IMR-90 (cell line): ENCODE data around the gene BCAR1. TPM values are rescaled to one million over a fixed set of nuclear protein-coding genes. Genes with fewer than 3 reads are reported as not detected.

Source experiments
- ATAC-seq: fragments of 200-7000 bp; cut with Tn5 transposase; 2 replicates; pipeline ENCODE4 v1.9.1; 2020; ENCODE audit warnings: low read depth, mild to moderate bottlenecking, moderate library complexity
- BruUV-seq: library from RNA; stranded (reverse); fragments of 400-500 nt; replicated peaks from 2 replicates; lab custom pipeline; 2021; lab: Mats Ljungman, UMichigan
- CTCF ChIA-PET: fragments of 300-600 bp; formaldehyde crosslinking; extraction: SDS; loops from one replicate; lab custom pipeline; 2021; ENCODE audit warnings: antibody characterized with exemption; lab: Yijun Ruan, JAX
- POLR2A ChIA-PET: fragments of 300-600 bp; sonication (Branson Sonifier 250); formaldehyde crosslinking; loops from one replicate; lab custom pipeline; 2022; ENCODE audit warnings: antibody characterized with exemption; ENCODE audit not compliant: unreplicated experiment; lab: Charles Lee
- DNase-seq: peaks from one replicate; pipeline ENCODE4 v3.0.0; 2013
- H2AFZ ChIP-seq: replicated peaks from 2 replicates; pipeline ENCODE3; 2013; ENCODE audit warnings: low read length, mild to moderate bottlenecking; ENCODE audit not compliant: poor library complexity
- H2AK5ac ChIP-seq: 2 replicates; pipeline ENCODE4 v1.6.1; 2013; ENCODE audit warnings: low read depth, low read length, inconsistent platforms
- H2AK9ac ChIP-seq: replicated peaks from 2 replicates; pipeline ENCODE3; 2013; ENCODE audit warnings: mild to moderate bottlenecking, low read depth, low read length, moderate library complexity; ENCODE audit not compliant: poor library complexity
- H2BK120ac ChIP-seq: 2 replicates; pipeline ENCODE4 v1.6.1; 2013; ENCODE audit warnings: low read depth, low read length, inconsistent platforms
- H2BK15ac ChIP-seq: 3 replicates; pipeline ENCODE4 v1.6.1; 2013; ENCODE audit warnings: low read depth, low read length, inconsistent platforms
- H2BK20ac ChIP-seq: 2 replicates; pipeline ENCODE4 v1.6.1; 2013; ENCODE audit warnings: low read depth, mild to moderate bottlenecking, inconsistent platforms, low read length, moderate library complexity
- H2BK5ac ChIP-seq: 2 replicates; pipeline ENCODE4 v1.6.1; 2013; ENCODE audit warnings: mild to moderate bottlenecking, low read depth, low read length, inconsistent platforms; ENCODE audit not compliant: poor library complexity, severe bottlenecking
- H3K14ac ChIP-seq: replicated peaks from 2 replicates; pipeline ENCODE4 v1.6.1; 2013; ENCODE audit warnings: low read depth, low read length, inconsistent platforms
- H3K18ac ChIP-seq: 2 replicates; pipeline ENCODE4 v1.6.1; 2013; ENCODE audit warnings: low read depth, low read length, control low read depth
- H3K23ac ChIP-seq: 2 replicates; pipeline ENCODE4 v1.6.1; 2013; ENCODE audit warnings: low read depth, low read length, inconsistent platforms
- H3K27ac ChIP-seq: 2 replicates; pipeline ENCODE4 v1.5.1; 2013; ENCODE audit warnings: mild to moderate bottlenecking, control low read depth, low read length; ENCODE audit not compliant: insufficient read depth
- H3K27me3 ChIP-seq: 2 replicates; pipeline ENCODE4 v1.6.1; 2013; ENCODE audit warnings: low read length; ENCODE audit not compliant: control insufficient read depth, insufficient read depth
- H3K36me3 ChIP-seq: 2 replicates; pipeline ENCODE4 v1.6.1; 2013; ENCODE audit warnings: low read length, mixed read lengths; ENCODE audit not compliant: control insufficient read depth, insufficient read depth
- H3K4ac ChIP-seq: 2 replicates; pipeline ENCODE4 v1.6.1; 2013; ENCODE audit warnings: low read depth, low read length, inconsistent platforms
- H3K4me1 ChIP-seq: 2 replicates; pipeline ENCODE4 v1.6.1; 2013; ENCODE audit warnings: low read length, mixed read lengths; ENCODE audit not compliant: control insufficient read depth, insufficient read depth
- H3K4me2 ChIP-seq: 2 replicates; pipeline ENCODE4 v1.6.1; 2013; ENCODE audit warnings: low read depth, mild to moderate bottlenecking, control low read depth, low read length, moderate library complexity
- H3K4me3 ChIP-seq: 2 replicates; pipeline ENCODE4 v1.5.1; 2013; ENCODE audit warnings: low read depth, mild to moderate bottlenecking, control low read depth, low read length, moderate library complexity; ENCODE audit not compliant: insufficient read depth
- H3K56ac ChIP-seq: 2 replicates; pipeline ENCODE4 v1.6.1; 2013; ENCODE audit warnings: low read length, inconsistent platforms; ENCODE audit not compliant: insufficient read depth; ENCODE audit errors: extremely low read depth
- H3K79me1 ChIP-seq, 2 experiments: 2 replicates each; pipeline ENCODE4 v1.6.1; 2013; ENCODE audit warnings: low read length in 2 of 2, inconsistent platforms in 1 of 2, low read depth in 1 of 2
- H3K9ac ChIP-seq: 2 replicates; pipeline ENCODE4 v1.6.1; 2013; ENCODE audit warnings: low read depth, low read length, control low read depth
- H3K9me1 ChIP-seq: 2 replicates; pipeline ENCODE4 v1.6.1; 2013; ENCODE audit warnings: low read length, inconsistent platforms; ENCODE audit not compliant: insufficient read depth
- H3K9me3 ChIP-seq: 2 replicates; pipeline ENCODE4 v1.6.1; 2013; ENCODE audit warnings: low read length; ENCODE audit not compliant: control insufficient read depth, insufficient read depth
- H4K20me1 ChIP-seq: 2 replicates; pipeline ENCODE4 v1.6.1; 2013; ENCODE audit warnings: low read length, inconsistent platforms; ENCODE audit not compliant: insufficient read depth
- H4K5ac ChIP-seq: 2 replicates; pipeline ENCODE4 v1.6.1; 2013; ENCODE audit warnings: mild to moderate bottlenecking, low read depth, low read length, control low read depth
- H4K8ac ChIP-seq, 2 experiments: 2 replicates each; pipeline ENCODE4 v1.6.1; 2013; ENCODE audit warnings: low read depth in 2 of 2, low read length in 2 of 2, control low read depth in 1 of 2, inconsistent platforms in 1 of 2
- H4K91ac ChIP-seq: 2 replicates; pipeline ENCODE4 v1.6.1; 2013; ENCODE audit warnings: low read depth, low read length, inconsistent platforms; ENCODE audit not compliant: insufficient read depth
- CTCF ChIP-seq: conservative IDR thresholded peaks from 2 replicates; pipeline ENCODE4 v1.5.1; 2012; ENCODE audit warnings: mild to moderate bottlenecking, low read depth, low read length, improper control_type of control experiment
- ELK1 ChIP-seq: fragments of 150-350 bp; IDR thresholded peaks from 2 replicates; pipeline ENCODE4 v1.6.1; 2016; ENCODE audit warnings: low read depth, mild to moderate bottlenecking, low read length, moderate library complexity, borderline replicate concordance
- FOS ChIP-seq: fragments of 150-350 bp; IDR thresholded peaks from 2 replicates; pipeline ENCODE4 v1.6.1; 2016; ENCODE audit warnings: low read depth, low read length
- MAFK ChIP-seq: IDR thresholded peaks from 2 replicates; pipeline ENCODE4 v1.6.1; 2012; ENCODE audit warnings: low read depth, low read length, improper control_type of control experiment
- MAZ ChIP-seq: IDR thresholded peaks from 2 replicates; pipeline ENCODE4 v1.6.1; 2012; ENCODE audit warnings: low read depth, mild to moderate bottlenecking, low read length, improper control_type of control experiment, moderate library complexity, borderline replicate concordance
- RAD21 ChIP-seq: IDR thresholded peaks from 2 replicates; pipeline ENCODE4 v1.6.1; 2012; ENCODE audit warnings: low read length, improper control_type of control experiment
- SMC3 ChIP-seq: fragments of 150-350 bp; IDR thresholded peaks from 2 replicates; pipeline ENCODE4 v1.6.1; 2016; ENCODE audit warnings: low read depth, mild to moderate bottlenecking, antibody characterized with exemption, low read length, moderate library complexity
- USF2 ChIP-seq: fragments of 150-350 bp; IDR thresholded peaks from 2 replicates; pipeline ENCODE4 v1.6.1; 2017; ENCODE audit warnings: mild to moderate bottlenecking, antibody characterized with exemption, low read length, low read depth
- WGBS, 2 experiments: methylation state at CpG; one replicate each; pipeline versions ENCODE4 v1.1.5 to v1.1.7; 2013; ENCODE audit warnings: missing lambda C conversion rate in 2 of 2; ENCODE audit not compliant: insufficient read length in 1 of 2; ENCODE audit errors: extremely low coverage in 2 of 2; 5-methylcytosine and 5-hydroxymethylcytosine counted together
- dilution Hi-C: fragments of 300-500 bp; cut with HindIII; formaldehyde crosslinking; loops from one replicate; pipeline ENCODE4 v1.14.3; 2018; ENCODE audit warnings: low sequenced_read_pairs; ENCODE audit not compliant: unreplicated experiment
- in situ Hi-C: fragments of 300-500 bp; cut with MboI; formaldehyde crosslinking; loops from 3 replicates; pipeline ENCODE4 v1.14.3; 2019; ENCODE audit warnings: low sequenced_read_pairs, inconsistent platforms, mixed read lengths
- intact Hi-C: fragments of 100-400 bp; cut with micrococcal nuclease; formaldehyde crosslinking; loops from 2 replicates; pipeline ENCODE4 v1.10.0; 2022
- polyA plus RNA-seq, 3 experiments: library from polyadenylated mRNA; depleted of rRNA; stranded (reverse); fragments of >200 nt; gene quantifications; 2 replicates each; pipeline ENCODE4 v1.2.3, GENCODE V29; 2012; ENCODE audit warnings: low replicate concordance in 1 of 3
- total RNA-seq: library from RNA; depleted of rRNA; stranded (reverse); fragments of >200 nt; gene quantifications from 2 replicates; pipeline ENCODE4 v1.2.3, GENCODE V29; 2012

Gene BCAR1
- total and polyA plus RNA-seq, 2 of the 4 experiments (the other 2 are of a cell fraction), result 18.1 to 99.4 TPM

- peak overlapping the region; percentile 35; the same call in 1 of the 2 replicates for H3K4me2 ChIP-seq
Measured at GRCh38 chr16:75256059-75256571, 4.7 kb upstream of the BCAR1 start.

More at GRCh38 chr16:75256059-75256571, 4.7 kb upstream of the BCAR1 start:
- in situ Hi-C loops (no loop called here), dilution Hi-C loops (no loop called here), intact Hi-C loops (no loop called here)
- Histone ChIP-seq H4K91ac (no peak overlapping the region), H2AFZ (peak overlapping the region; percentile 9), H3K14ac (peak overlapping the region; percentile 39; the same call in 1 of the 2 replicates), H3K4me3 (no peak overlapping the region), H3K79me1 (peaks cover 0 to 76% of the 10 kb centered on the region in 2 experiments; a peak in 3 of 4 replicates), H4K8ac (peak overlapping the region in 1 of 2 experiments; percentile 31; a peak in 1 of 4 replicates), H3K4ac (peak overlapping the region; percentile 46), H2BK20ac (no peak overlapping the region), H2AK9ac (peak overlapping the region; percentile 85), H3K4me1 (peaks cover 67% of the 10 kb centered on the region), H4K20me1 (peaks cover 80% of the 10 kb centered on the region), H3K27ac (peak overlapping the region; percentile 76), H3K27me3 (no peaks in the 10 kb centered on the region), H3K18ac (no peak overlapping the region; the same call in 1 of the 2 replicates), H2BK5ac (peak overlapping the region; percentile 72), H2BK15ac (no peak overlapping the region), H3K9me3 (no peaks in the 10 kb centered on the region), H2BK120ac (0 out of 2 replicates have a peak overlapping the region, but pooled peaks have one; percentile 26), H3K23ac (no peak overlapping the region), H4K5ac (no peak overlapping the region), H3K56ac (no peak overlapping the region), H3K9ac (0 out of 2 replicates have a peak overlapping the region, but pooled peaks have one; percentile 23), H2AK5ac (peak overlapping the region; percentile 92), H3K9me1 (peaks cover 34% of the 10 kb centered on the region), H3K36me3 (0 out of 2 replicates have a peak, but pooled peaks cover 5% of the 10 kb centered on the region)
- no TSS peak for BruUV-seq
- no peak for ATAC-seq
- POLR2A ChIA-PET, result no interaction called here
- no peak for DNase-seq
- CTCF ChIA-PET, result interaction anchor here (0.6 kb wide), 1 partner anchor 474 kb away, joined by 3 read pairs; no protein-coding TSS in a partner anchor
- no CpG with 5 or more reads among the region's 12 CpGs for WGBS, 2 experiments
- TF ChIP-seq MAZ (no peak), ELK1 (no peak), USF2 (no peak), CTCF (peak; percentile 26), SMC3 (no peak), FOS (no peak), RAD21 (peak; percentile 10; the same call in 1 of the 2 replicates), MAFK (no peak)
